OCI-LY7 (cell line): ENCODE results near the gene CST3.

Experiments used
- CTCF ChIP-seq: fragments of 200-600 bp; sonication (generic); conservative IDR thresholded peaks from 2 replicates; pipeline ENCODE4 v1.5.1; 2014; ENCODE audit warnings: mild to moderate bottlenecking, antibody characterized with exemption, low read length, moderate library complexity, mixed read lengths
- EZH2phosphoT487 ChIP-seq: fragments of 200-600 bp; sonication (generic); IDR thresholded peaks from 2 replicates; pipeline ENCODE4 v1.6.1; 2018; ENCODE audit warnings: low read depth, borderline replicate concordance, mild to moderate bottlenecking, mixed run types, antibody characterized with exemption, low read length, moderate library complexity, mixed read lengths

- no peak for TF ChIP-seq CTCF
- no peak for TF ChIP-seq EZH2phosphoT487
These were observed 7.3 kb downstream of the CST3 start for GRCh38 chr20:23630392-23630849.
